ENCODE results near the gene NBEA. TPM values are rescaled to one million over a fixed set of nuclear protein-coding genes. Genes with fewer than 3 reads are reported as not detected.
"Not testable (repeated sequence)": the region's sequence is repeated elsewhere in the genome, so short reads cannot be mapped to it uniquely, and the experiment has no call there.

The NBEA gene
- total RNA-seq, 2 donors from 2014 or later = 7.7 to 10.2 TPM

DNA sequence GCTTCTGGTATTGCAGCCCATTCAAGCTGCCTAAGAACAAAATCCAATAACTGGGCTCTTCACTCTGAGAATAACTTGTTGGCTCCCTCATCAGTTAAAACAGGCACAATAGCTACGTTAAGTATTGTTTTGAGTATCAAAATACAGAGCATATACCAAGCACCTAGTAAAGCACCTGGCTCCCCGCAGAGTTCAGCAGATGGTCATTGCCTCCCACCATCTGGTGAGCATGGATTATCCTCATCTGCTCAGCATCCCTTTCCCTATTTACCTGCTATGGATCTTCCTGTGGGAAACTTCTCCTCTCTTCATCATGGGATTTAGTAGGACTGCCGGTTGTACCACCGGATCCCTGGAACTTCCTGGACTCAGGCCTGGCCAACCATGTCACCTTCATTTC, 733.6 kb downstream of the NBEA start:
- H3K27me3 ChIP-seq (replicated peaks; ENCODE audit: insufficient read depth) = no peaks in the 10 kb centered on the region
- H3K27ac ChIP-seq = no peak overlapping the region
- ATAC-seq (ENCODE audit: insufficient number of reproducible peaks, low FRiP score, low read depth) (no peak), DNase-seq (ENCODE audit: low spot score) (no peak)
- H3K9me3 ChIP-seq = no peaks in the 10 kb centered on the region
- H3K4me3 ChIP-seq = no peak overlapping the region
- H3K4me1 ChIP-seq (ENCODE audit: control insufficient read depth in 1 of 2, low read depth in 2 of 2) = no peaks in the 10 kb centered on the region
- H3K36me3 ChIP-seq = no peaks in the 10 kb centered on the region
- TF ChIP-seq, protein P1, sequence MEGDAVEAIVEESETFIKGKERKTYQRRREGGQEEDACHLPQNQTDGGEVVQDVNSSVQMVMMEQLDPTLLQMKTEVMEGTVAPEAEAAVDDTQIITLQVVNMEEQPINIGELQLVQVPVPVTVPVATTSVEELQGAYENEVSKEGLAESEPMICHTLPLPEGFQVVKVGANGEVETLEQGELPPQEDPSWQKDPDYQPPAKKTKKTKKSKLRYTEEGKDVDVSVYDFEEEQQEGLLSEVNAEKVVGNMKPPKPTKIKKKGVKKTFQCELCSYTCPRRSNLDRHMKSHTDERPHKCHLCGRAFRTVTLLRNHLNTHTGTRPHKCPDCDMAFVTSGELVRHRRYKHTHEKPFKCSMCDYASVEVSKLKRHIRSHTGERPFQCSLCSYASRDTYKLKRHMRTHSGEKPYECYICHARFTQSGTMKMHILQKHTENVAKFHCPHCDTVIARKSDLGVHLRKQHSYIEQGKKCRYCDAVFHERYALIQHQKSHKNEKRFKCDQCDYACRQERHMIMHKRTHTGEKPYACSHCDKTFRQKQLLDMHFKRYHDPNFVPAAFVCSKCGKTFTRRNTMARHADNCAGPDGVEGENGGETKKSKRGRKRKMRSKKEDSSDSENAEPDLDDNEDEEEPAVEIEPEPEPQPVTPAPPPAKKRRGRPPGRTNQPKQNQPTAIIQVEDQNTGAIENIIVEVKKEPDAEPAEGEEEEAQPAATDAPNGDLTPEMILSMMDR (IDR thresholded peaks at IDR 0.05) = no peak

DNA sequence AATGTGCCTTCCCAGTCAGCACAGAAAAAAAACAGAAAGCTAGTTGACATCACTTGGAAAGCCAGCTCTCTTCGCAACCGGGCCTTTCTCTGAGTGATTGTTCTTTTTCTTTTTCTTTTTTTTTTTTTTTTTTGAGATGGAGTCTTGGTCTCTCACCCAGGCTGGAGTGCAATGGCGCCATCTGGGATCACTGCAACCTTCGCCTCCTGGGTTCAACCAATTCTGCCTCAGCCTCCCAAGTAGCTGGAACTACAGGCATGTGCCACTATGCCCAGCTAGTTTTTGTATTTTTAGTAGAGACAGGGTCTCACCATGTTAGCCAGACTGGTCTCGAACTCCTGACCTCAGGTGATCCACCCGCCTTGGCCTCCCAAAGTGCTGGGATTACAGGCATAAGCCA, 735.8 kb downstream of the NBEA start:
- H3K4me3 ChIP-seq; H3K36me3 ChIP-seq; H3K9me3 ChIP-seq; H3K27ac ChIP-seq; ATAC-seq (ENCODE audit: insufficient number of reproducible peaks, low FRiP score, low read depth); H3K4me1 ChIP-seq (ENCODE audit: control insufficient read depth in 1 of 2, low read depth in 2 of 2); H3K27me3 ChIP-seq (replicated peaks; ENCODE audit: insufficient read depth); DNase-seq (ENCODE audit: low spot score): not testable (repeated sequence)

DNA sequence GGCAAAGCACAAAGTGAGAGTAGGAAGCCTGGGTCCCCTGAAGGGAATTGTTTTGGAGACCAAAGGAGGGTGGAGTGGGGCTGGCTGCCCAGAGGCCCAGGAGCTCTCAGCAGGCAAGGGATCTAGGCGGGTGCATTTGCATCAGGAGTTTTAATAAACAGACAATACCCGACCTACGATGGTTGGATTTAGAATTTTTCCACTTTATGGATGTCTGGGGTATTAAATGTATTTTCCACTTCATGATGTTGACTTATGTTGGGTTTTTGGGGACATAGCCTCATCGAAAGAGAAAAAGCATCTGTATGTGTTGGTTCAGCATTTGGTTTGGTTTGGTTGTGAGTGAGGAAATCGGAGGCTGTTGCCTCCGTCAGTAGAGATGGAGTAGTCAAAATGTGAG, 739.6 kb downstream of the NBEA start:
- Histone ChIP-seq H3K27ac (no peak overlapping the region), H3K4me1 (ENCODE audit: control insufficient read depth in 1 of 2, low read depth in 2 of 2) (no peaks in the 10 kb centered on the region), H3K4me3 (no peak overlapping the region), H3K36me3 (no peaks in the 10 kb centered on the region), H3K27me3 (replicated peaks; ENCODE audit: insufficient read depth) (no peaks in the 10 kb centered on the region), H3K9me3 (no peaks in the 10 kb centered on the region)
- no peak for ATAC-seq (ENCODE audit: insufficient number of reproducible peaks, low FRiP score, low read depth)
- TF ChIP-seq, protein P1 (IDR thresholded peaks at IDR 0.05) = no peak
- DNase-seq (ENCODE audit: low spot score) = no peak

DNA sequence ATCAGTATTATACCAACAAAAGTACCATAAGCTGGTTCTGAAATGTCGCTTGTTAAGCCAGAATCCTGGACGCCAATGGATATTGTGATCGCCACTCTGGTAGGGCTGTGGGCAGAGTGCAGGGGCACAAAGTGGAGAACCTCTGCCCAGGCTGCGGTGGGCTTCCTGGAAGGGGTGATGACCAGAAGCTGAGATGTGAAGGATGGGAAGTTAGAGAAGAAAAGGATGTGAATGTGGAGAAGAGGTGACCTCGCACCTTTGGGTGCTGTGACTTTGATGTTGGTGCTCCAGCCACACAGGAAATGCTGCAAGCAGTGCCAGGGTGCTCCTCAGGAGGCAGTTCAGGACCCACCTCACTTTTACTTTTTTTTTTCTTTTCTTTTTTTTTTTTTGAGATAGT, 742.4 kb downstream of the NBEA start:
- H3K4me1 ChIP-seq (ENCODE audit: control insufficient read depth in 1 of 2, low read depth in 2 of 2) = no peaks in the 10 kb centered on the region
- H3K9me3 ChIP-seq = no peaks in the 10 kb centered on the region
- no peak overlapping the region for H3K4me3 ChIP-seq
- H3K27ac ChIP-seq = no peak overlapping the region
- no peak for ATAC-seq (ENCODE audit: insufficient number of reproducible peaks, low FRiP score, low read depth)
- H3K27me3 ChIP-seq (replicated peaks; ENCODE audit: insufficient read depth) = no peaks in the 10 kb centered on the region
- no peaks in the 10 kb centered on the region for H3K36me3 ChIP-seq
- TF ChIP-seq, protein P1 (IDR thresholded peaks at IDR 0.05) = no peak
- DNase-seq (ENCODE audit: low spot score) = no peak

DNA sequence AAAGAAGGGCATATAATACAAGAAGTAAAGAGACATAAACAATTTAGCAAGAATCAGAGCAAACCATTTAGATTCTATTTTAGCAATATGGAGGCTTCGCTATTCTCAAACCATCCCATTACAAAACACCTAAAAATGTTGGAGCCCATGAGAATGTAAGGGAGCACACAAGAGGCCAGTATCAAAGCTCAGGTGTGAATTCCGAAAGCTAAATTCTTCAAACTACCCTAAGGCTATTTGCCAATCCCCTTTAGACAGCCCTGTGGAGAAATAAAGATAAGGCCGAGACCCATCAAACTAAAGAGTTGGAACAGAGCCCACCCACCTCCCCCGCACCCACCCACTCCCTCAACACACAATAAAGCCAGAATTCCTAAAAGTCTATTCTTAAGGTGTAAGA, 745.3 kb downstream of the NBEA start:
- no peaks in the 10 kb centered on the region for H3K9me3 ChIP-seq
- H3K27ac ChIP-seq = no peak overlapping the region
- no peaks in the 10 kb centered on the region for H3K4me1 ChIP-seq (ENCODE audit: control insufficient read depth in 1 of 2, low read depth in 2 of 2)
- no peaks in the 10 kb centered on the region for H3K27me3 ChIP-seq (replicated peaks; ENCODE audit: insufficient read depth)
- no peaks in the 10 kb centered on the region for H3K36me3 ChIP-seq
- TF ChIP-seq, protein P1 (IDR thresholded peaks at IDR 0.05) = no peak
- no peak for ATAC-seq (ENCODE audit: insufficient number of reproducible peaks, low FRiP score, low read depth)
- H3K4me3 ChIP-seq = no peak overlapping the region
- no peak for DNase-seq (ENCODE audit: low spot score)

DNA sequence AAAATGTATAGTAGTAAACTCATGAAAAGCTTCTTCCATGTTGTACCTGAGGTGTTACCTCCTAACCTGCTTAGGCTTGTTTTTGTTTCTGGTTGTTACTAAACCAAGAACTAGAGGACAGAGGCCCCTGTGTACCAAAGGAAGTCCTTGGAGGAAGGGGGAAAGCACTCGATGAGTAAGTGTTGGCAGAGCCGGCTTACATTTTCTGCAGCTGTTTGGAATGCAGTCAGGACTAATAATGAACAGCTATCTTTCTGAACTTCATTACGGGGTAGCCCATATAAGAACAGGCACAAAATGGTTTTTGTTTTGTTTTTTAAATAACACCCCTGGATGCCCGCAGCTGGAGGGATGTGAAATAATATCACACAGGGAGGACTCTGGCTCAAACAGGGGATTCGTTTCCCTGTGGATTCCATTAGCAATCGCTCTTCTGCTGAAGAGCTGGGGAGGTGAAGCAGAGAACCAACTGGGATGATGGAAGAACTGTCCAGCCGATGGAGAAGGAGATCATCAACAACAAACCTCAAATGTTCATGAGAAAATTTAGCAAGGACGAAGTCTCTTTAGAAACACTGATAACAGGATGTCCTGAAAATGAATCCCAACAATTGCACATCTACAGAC, 748.6 kb downstream of the NBEA start:
- Histone ChIP-seq H3K4me3 (no peak overlapping the region), H3K27ac (no peak overlapping the region), H3K9me3 (no peaks in the 10 kb centered on the region), H3K27me3 (replicated peaks; ENCODE audit: insufficient read depth) (no peaks in the 10 kb centered on the region), H3K36me3 (no peaks in the 10 kb centered on the region), H3K4me1 (ENCODE audit: control insufficient read depth in 1 of 2, low read depth in 2 of 2) (peaks cover 0 to 7% of the 10 kb centered on the region in 2 donors)
- TF ChIP-seq, protein P1 (IDR thresholded peaks at IDR 0.05) = no peak
- no peak for DNase-seq (ENCODE audit: low spot score)
- ATAC-seq (ENCODE audit: insufficient number of reproducible peaks, low FRiP score, low read depth) = no peak

All from thoracic aorta (tissue), 2 donors.